ENCODE data around the gene C1QTNF9B.

DNA sequence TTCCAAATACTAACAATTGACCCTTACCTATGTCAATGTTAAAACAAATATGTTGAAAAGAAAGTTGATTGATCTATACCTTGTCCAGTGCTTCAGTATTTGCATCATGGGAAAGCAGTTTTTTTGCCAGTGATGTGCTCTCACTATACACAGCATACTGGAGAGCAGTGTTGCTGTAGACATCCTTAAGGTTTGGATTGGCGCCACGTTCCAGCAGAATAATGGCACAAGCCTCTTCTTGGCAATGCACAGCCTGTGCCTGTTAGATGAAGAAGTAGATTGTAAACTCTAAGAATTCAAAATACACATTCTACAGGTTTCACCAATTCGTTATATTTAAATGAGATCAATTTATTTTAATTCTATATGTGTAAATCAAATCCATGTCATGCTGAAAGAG, 43.9 kb upstream of the C1QTNF9B start:
- TF ChIP-seq GATA3 (IDR thresholded peaks at IDR 0.05; ENCODE audit: low read depth, low read length) (no peak), GATA2 (IDR thresholded peaks at IDR 0.05; ENCODE audit: low read depth, low read length) (no peak)
